Measurements from ENCODE around the gene MACC1. TPM values are rescaled to one million over a fixed set of nuclear protein-coding genes. Genes with fewer than 3 reads are reported as not detected.

MACC1 gene
- total and polyA plus RNA-seq, 10 of the 15 experiments (the other 5 are each of a cell fraction or from before 2014, with no cell fraction given), result 6.0 to 61.1 (median 12.7) TPM

- no peak overlapping the region for H3K4me3 ChIP-seq
- FAIRE-seq (no peak), DNase-seq (ENCODE audit: low read depth, low spot score) (no peak), ATAC-seq (peak; percentile 32)
- WGBS (ENCODE audit: insufficient coverage, insufficient replicate concordance, low lambda C conversion rate, missing lambda C conversion rate), result 76% methylated on average over 4 of the region's 4 CpGs
- H3K4me1 ChIP-seq (ENCODE audit: control insufficient read depth, insufficient read depth, low read length), result peaks cover 29% of the 10 kb centered on the region
- TF ChIP-seq POLR2AphosphoS5 (IDR thresholded peaks at IDR 0.05; ENCODE audit: low read length) (peak; percentile 17; the same call in 1 of the 2 replicates), PAX8 (IDR thresholded peaks at IDR 0.05) (no peak), GABPA (IDR thresholded peaks at IDR 0.05; ENCODE audit: low read depth) (no peak)
- H3K9me3 ChIP-seq (replicated peaks; ENCODE audit: control insufficient read depth, insufficient read depth, low read length), result peaks cover 9% of the 10 kb centered on the region
- no peaks in the 10 kb centered on the region for H3K27me3 ChIP-seq (replicated peaks in 1 of 2; ENCODE audit: control insufficient read depth in 2 of 2, insufficient read depth in 2 of 2, low read length in 1 of 2)
- ChIA-PET POLR2A (interaction anchor here (2.4 kb wide), 1 partner anchor 19 kb away, joined by 12 read pairs; no protein-coding TSS in a partner anchor), SMC1A (ENCODE audit: uncharacterized antibody, unreplicated experiment) (interaction anchor here (0.9 to 4.6 kb wide), 24 partner anchors 9 to 136 kb away, joined by 3 to 44 read pairs (median 6); partner anchors contain the start of genes ITGB8 and MACC1), CTCF (interaction anchor here (0.8 to 5.9 kb wide), 15 partner anchors 10 to 263 kb away, joined by 3 to 49 read pairs (median 5); partner anchors contain the start of gene MACC1), RAD21 (ENCODE audit: unreplicated experiment) (interaction anchor here (0.6 to 7.6 kb wide), 14 partner anchors 18 to 211 kb away, joined by 3 to 57 read pairs (median 4); partner anchors contain the start of gene MACC1)
- peak overlapping the region; percentile 31 for H3K4me2 ChIP-seq (ENCODE audit: control insufficient read depth, insufficient read depth)
- peaks cover 3 to 8% of the 10 kb centered on the region in 2 experiments; a peak in 3 of 4 replicates for H3K36me3 ChIP-seq (ENCODE audit: control insufficient read depth in 2 of 2, insufficient read depth in 2 of 2, low read length in 1 of 2)
- no TSS peak for BruUV-seq (replicated peaks)
- intact Hi-C loops (cut with micrococcal nuclease; ENCODE audit: unreplicated experiment) (no loop called here), in situ Hi-C loops (cut with MboI) (no loop called here)
- H3K9ac ChIP-seq (ENCODE audit: control insufficient read depth, insufficient read depth, low read length), result no peak overlapping the region; the same call in 1 of the 2 replicates
- peaks cover 48% of the 10 kb centered on the region for H3K79me2 ChIP-seq (ENCODE audit: control insufficient read depth, insufficient read depth, low read length)
- H4K20me1 ChIP-seq (ENCODE audit: control insufficient read depth, insufficient read depth), result no peaks in the 10 kb centered on the region
- H2AFZ ChIP-seq (ENCODE audit: control insufficient read depth, low read depth, low read length), result no peak overlapping the region
- H3K27ac ChIP-seq (ENCODE audit: control insufficient read depth, insufficient read depth), result peak overlapping the region; percentile 63
Observed at GRCh38 chr7:20194343-20194995, 22.7 kb downstream of the MACC1 start.

GRCh38 chr7:20193873-20194272, 23.3 kb downstream of the MACC1 start:
- Histone ChIP-seq H3K4me2 (ENCODE audit: control insufficient read depth, insufficient read depth) (peak overlapping the region; percentile 31; the same call in 1 of the 2 replicates), H3K79me2 (ENCODE audit: control insufficient read depth, insufficient read depth, low read length) (peaks cover 48% of the 10 kb centered on the region), H3K36me3 (ENCODE audit: control insufficient read depth in 2 of 2, insufficient read depth in 2 of 2, low read length in 1 of 2) (peaks cover 4 to 8% of the 10 kb centered on the region in 2 experiments; a peak in 3 of 4 replicates), H3K9me3 (replicated peaks; ENCODE audit: control insufficient read depth, insufficient read depth, low read length) (peaks cover 13% of the 10 kb centered on the region), H3K4me3 (no peak overlapping the region), H3K27ac (ENCODE audit: control insufficient read depth, insufficient read depth) (peak overlapping the region; percentile 63), H3K9ac (ENCODE audit: control insufficient read depth, insufficient read depth, low read length) (no peak overlapping the region), H3K27me3 (replicated peaks in 1 of 2; ENCODE audit: control insufficient read depth in 2 of 2, insufficient read depth in 2 of 2, low read length in 1 of 2) (no peaks in the 10 kb centered on the region), H2AFZ (ENCODE audit: control insufficient read depth, low read depth, low read length) (no peak overlapping the region; the same call in 1 of the 2 replicates), H3K4me1 (ENCODE audit: control insufficient read depth, insufficient read depth, low read length) (peaks cover 25% of the 10 kb centered on the region), H4K20me1 (ENCODE audit: control insufficient read depth, insufficient read depth) (no peaks in the 10 kb centered on the region)
- CTCF ChIA-PET, result interaction anchor here (0.5 to 5.9 kb wide), 10 partner anchors 15 to 212 kb away, joined by 3 to 49 read pairs (median 7); partner anchors contain the start of gene MACC1
- RAD21 ChIA-PET (ENCODE audit: unreplicated experiment), result interaction anchor here (0.6 to 7.6 kb wide), 20 partner anchors 9 to 211 kb away, joined by 3 to 57 read pairs (median 5); partner anchors contain the start of gene MACC1
- in situ Hi-C loops (cut with MboI) (no loop called here), intact Hi-C loops (cut with micrococcal nuclease; ENCODE audit: unreplicated experiment) (no loop called here)
- ATAC-seq, result peak; percentile 50
- BruUV-seq (replicated peaks), result TSS peak; percentile 97
- WGBS (ENCODE audit: insufficient coverage, insufficient replicate concordance, low lambda C conversion rate, missing lambda C conversion rate), result 59% methylated on average over 6 of the region's 6 CpGs
- POLR2A ChIA-PET, result interaction anchor here (0.7 to 2.4 kb wide), 5 partner anchors 9 to 107 kb away, joined by 3 to 12 read pairs (median 4); no protein-coding TSS in a partner anchor
- SMC1A ChIA-PET (ENCODE audit: uncharacterized antibody, unreplicated experiment), result interaction anchor here (0.6 to 4.6 kb wide), 20 partner anchors 9 to 451 kb away, joined by 3 to 44 read pairs (median 9); partner anchors contain the start of gene MACC1
- FAIRE-seq, result no peak
- no peak for DNase-seq (ENCODE audit: low read depth, low spot score)
- TF ChIP-seq USF1 (IDR thresholded peaks at IDR 0.05; ENCODE audit: borderline replicate concordance, extremely low read length, insufficient read depth, low read depth, low read length) (no peak), NBN (IDR thresholded peaks at IDR 0.05) (0 out of 2 replicates have a peak, but pooled peaks have one; percentile 4), JUNB (IDR thresholded peaks at IDR 0.05) (peak; percentile 13; the same call in 1 of the 2 replicates), POLR2AphosphoS2 (IDR thresholded peaks at IDR 0.05; ENCODE audit: low read depth, low read length) (no peak), YY1 (IDR thresholded peaks at IDR 0.05; ENCODE audit: low read depth, low read length) (0 out of 2 replicates have a peak, but pooled peaks have one; percentile 83), RUNX3 (IDR thresholded peaks at IDR 0.05; ENCODE audit: low read length) (peak; percentile 79), NFIC (IDR thresholded peaks at IDR 0.05; ENCODE audit: low read depth, low read length) (peak; percentile 49; the same call in 1 of the 2 replicates), SMARCA5 (IDR thresholded peaks at IDR 0.05) (no peak), ZBTB4 (CRISPR knock-in tag; IDR thresholded peaks at IDR 0.05) (no peak)

Measured in GM12878 (cell line).